Right renal pelvis (tissue), 4 donors: ENCODE measurements around the gene SFXN1. TPM values are rescaled to one million over a fixed set of nuclear protein-coding genes. Genes with fewer than 3 reads are reported as not detected.
"Not testable (repeated sequence)": the region's sequence is repeated elsewhere in the genome, so short reads cannot be mapped to it uniquely, and the experiment has no call there.

ENCODE experiments used
- DNase-seq, 4 donors: peaks; one replicate each; pipeline ENCODE4 v3.0.0-alpha.2; 2013; ENCODE audit warnings: low read depth in 4 of 4, low spot score in 3 of 4, missing footprints in 1 of 4
- polyA plus RNA-seq, 4 donors: library from polyadenylated mRNA; unstranded; fragments of 120-200 nt; gene quantifications; one replicate each; pipeline ENCODE4 v1.2.1, GENCODE V29; 2013; ENCODE audit not compliant: insufficient read length in 4 of 4

The SFXN1 gene
- polyA plus RNA-seq, 4 donors: 41.9 to 46.5 (median 45.2) TPM

DNA sequence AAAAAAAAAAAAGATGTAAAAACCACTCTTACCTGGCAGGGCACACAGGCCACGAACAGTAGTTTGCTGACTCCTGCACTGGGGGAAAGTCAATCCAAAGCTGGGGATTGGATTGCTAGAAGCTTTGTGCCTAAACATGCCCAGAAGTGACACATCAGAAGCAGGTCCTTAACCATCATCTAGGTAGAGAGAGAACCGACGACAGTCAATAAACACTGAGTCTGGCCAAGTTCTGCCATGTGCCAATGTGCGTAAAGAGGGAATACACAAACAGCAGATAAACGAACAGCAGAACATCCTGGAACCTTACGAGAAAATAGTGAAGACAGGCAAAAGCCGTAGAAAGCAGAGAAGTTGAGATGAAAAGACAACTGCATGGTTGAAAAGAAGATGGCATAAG is 14.9 kb downstream of the SFXN1 start:
- no peak for DNase-seq

DNA sequence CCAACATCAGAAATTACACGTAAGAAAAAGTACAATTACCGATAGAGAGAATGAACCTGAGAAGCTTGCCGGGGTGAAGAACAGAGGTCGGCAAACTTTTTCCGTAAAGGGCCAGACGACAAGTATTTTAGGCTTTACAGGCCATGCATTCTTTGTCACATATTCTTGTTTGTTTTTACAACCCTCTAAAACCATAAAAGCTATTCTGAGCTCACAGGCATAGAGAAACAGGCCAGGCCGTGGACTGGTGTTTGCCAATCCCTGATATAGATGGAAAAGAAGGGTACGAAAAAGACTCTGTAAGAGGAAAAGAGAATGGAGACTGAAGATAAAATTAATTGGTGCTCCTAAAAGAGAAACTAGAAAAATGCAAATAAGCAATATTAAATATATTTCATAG is 15.4 kb downstream of the SFXN1 start:
- no peak for DNase-seq

DNA sequence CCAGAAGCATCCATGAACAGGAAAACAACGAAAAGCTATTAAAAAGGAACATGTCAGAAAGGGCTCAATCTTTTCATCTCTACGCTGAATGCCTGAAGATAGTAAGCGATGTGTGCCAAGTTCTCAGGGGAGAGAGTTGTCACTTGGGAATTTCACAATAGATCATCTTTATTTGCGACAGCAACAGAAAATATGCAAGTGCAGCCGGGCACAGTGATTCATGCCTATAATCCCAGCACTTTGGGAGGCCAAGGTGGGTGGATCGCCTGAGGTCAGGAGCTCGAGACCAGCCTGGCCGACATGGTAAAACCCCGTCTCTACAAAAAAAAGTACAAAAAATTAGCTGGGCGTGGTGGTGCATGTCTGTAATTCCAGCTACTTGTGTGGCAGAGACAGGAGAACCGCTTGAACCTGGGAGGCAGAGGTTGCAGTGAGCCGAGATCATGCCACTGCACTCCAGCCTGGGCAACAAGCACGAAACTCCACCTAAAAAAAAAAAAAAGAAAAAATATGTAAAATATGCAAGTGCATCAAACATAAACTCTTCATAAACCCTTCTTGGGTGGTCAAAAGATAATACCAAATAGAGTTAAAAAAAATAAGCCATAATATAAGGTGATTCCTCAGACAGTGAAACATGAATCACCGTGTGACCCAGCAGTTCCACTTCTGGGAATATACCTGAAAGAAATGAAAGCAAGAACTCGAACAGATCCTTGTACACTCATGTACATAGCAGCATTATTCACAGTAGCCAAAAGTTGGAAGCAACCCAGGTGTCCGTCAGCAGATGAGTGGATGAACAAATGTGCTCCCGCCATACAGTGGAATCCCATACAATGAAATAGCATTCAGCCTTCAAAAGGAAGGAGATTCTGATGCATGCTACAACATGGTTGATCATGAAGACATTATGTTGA is 16.2 kb downstream of the SFXN1 start:
- no peak for DNase-seq

DNA sequence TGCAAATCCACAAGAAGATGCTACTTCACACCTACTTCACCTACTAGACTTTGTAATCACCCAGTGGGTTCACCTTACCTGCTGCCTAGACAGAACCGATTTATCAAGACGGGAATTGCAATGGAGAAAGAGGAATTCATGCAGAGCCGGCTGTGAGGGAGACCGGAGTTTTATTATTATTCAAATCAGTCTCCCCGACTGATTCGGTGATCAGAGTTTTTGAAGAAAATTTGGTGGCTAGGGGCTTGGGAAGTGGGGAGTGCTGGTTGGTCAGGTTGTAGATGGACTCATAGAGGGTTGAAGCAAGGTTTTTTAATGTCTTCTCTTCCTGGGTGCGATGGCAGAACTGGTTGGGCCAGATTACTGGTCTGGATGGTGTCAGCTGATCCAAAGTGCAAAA is 23.4 kb downstream of the SFXN1 start:
- DNase-seq: no peak

DNA sequence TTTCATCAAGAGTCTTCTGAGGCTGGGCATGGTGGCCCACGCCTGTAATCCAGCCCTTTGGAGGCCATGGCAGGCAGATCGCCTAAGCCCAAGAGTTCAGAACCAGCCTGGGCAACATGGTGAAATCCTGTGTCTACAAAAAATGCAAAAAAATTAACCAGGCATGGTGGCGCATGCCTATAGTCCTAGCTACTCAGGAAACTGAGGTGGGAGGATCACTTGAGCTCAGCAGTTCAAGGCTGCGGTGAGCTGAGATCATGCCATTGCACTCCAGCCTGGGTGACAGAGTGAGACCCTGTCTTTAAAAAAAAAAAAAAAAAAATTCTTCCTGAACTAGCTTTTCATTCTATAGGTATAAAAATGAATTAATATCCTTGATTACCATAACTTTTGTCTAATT is 29.3 kb downstream of the SFXN1 start:
- DNase-seq: not testable (repeated sequence)

DNA sequence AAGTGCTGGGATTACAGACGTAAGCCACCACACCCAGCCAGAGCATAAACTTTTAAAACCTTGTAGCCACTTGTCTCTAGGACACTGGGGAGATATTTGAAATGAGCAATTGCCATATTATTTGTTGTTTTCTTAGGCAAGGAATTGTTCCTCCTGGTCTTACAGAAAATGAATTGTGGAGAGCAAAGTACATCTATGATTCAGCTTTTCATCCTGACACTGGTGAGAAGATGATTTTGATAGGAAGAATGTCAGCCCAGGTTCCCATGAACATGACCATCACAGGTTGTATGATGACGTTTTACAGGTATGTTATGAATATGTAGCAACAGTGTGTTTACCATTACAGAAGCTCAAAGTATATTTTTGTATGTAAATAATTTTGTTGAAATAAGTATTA is 30.5 kb downstream of the SFXN1 start:
- DNase-seq: no peak

DNA sequence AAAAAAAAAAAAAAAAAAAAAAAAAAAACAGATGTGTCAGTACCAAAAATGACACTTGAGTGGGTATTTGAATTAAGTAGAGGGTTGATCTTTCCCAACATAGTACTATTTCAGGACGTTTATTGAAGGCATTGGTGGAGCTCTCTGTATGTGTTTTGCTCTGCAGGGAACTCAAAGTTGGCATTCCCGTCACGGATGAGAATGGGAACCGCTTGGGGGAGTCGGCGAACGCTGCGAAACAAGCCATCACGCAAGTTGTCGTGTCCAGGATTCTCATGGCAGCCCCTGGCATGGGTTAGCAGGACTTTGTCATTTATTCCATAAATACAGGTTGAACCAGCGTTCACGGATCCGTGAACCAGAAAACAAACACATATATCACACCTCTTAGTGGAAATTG is 34.9 kb downstream of the SFXN1 start:
- DNase-seq: no peak

DNA sequence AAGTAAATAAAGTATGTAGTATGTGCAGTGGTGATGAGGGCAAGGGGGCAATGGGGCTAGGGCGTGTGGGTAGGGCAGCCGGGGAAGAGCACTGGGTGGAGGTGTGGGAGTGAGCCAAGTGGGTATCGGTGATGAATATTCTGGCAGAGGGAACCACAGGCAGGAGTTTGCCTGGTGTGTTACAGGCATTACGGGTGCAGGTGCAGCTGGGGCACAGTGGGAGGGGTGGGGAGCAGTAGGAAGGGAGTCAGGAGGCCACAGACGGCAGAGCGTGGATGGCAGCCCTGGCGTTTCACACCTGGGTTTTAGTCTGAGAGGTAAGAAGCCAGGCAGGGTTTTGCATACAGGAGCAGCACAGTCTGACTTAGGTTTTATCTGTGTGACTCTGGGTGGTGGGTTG is 35.4 kb downstream of the SFXN1 start:
- DNase-seq: no peak

DNA sequence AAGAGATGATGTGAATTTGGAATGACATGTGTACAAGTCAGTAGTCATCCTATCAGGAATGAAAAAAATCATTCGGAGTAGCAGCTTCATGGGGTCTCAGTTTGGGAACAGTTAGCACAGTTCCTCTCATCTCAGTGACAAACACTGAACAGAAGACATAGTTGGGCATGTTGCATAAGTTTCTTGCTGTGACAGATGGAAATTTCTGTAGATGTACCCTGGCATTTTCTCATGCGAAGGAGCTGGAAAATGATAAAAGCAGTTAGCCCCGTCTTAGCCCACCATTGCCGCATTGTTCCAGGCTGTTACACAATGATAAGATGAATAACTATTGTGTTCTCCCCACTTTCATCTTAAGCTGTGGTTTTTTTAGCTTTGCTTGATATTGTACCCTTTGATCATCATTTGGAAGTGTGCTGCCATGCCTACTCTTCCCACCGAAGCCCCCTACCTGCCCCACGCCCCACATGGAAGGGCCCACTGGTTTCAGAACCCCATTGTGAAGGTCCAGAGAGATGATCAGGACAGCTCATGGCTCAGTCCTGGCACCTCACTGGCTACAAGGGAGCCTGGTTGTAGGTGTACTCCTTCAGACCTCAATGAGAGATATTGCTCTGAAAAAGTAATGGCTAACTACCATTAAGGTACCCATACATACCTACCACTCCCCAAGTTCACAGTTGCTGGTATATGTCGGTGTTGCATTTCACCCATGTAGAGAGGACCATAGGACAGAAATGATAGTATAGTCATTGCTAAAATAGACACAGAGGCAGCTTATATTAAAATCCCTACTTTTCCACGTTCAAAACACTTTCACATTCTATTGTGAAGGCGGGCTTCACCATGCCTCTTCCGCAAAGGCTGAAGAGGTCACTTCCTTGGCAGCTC is 38.8 kb downstream of the SFXN1 start:
- no peak for DNase-seq

DNA sequence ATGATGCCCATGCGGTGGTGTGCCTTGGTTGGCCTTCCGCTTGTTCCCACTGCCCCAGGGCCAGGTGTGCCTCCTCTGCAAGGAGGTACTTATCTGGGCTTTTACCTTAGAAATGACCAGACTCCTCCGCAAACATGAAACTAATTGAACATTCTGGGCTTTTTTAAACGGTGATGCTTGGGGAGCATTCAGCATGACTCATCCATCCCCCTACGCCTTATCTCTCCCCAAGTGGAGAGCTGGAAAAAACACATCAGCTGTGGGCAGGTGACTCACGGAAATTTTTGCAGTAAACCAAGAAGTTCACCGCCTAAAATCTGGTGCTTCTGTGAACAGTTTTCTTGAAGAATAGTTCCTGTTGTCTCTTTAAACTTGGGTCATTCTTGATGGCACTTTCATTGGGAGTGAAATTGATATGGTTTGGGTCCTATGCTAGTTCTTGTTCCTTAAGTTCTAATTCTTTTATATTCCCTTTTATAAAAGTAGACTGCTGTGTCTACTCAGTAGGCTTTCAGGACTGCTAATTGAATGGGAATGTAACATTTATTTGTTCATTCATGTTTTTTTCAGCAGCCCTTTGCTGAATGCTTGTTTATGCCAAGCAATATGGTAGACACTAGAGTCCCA is 39.6 kb downstream of the SFXN1 start:
- no peak for DNase-seq

DNA sequence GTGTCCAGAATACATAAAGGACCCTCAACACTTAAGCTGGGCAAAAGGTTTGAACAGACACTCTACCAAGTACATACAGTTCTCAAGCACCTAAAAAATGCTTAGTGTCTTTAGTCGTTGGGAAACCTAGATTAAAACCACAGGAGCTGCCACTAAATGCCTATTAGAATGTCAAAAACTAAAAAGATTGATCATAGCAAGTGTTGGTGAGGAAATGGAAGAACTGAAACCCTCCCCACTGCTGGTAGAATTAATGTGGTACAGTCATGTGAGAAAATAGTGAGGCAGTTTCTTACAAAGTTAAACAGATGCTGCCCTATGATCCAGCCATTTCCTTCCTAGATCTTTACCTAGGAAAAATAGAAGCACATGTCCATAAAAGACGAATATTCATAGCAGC is 40.6 kb downstream of the SFXN1 start:
- DNase-seq: no peak

DNA sequence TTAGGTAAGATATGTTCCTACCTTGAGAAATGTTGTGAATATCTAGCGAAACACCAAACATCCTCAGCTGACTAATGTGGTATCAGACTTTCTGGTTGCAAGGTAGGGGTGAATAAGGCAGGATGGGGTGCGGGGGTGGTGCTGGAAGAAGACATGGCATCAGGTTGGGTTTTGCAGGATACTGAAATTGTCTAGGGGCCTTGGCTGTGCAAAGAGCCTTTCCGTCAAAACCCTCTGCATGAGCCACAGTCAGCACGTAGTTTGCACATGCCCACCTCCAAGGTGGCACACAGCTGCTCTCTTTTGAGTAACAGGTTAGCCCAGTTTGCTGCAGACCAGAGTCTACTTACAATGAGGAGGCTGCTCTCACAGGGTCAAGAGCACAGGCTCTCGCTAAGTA is 42.0 kb downstream of the SFXN1 start:
- DNase-seq: no peak

DNA sequence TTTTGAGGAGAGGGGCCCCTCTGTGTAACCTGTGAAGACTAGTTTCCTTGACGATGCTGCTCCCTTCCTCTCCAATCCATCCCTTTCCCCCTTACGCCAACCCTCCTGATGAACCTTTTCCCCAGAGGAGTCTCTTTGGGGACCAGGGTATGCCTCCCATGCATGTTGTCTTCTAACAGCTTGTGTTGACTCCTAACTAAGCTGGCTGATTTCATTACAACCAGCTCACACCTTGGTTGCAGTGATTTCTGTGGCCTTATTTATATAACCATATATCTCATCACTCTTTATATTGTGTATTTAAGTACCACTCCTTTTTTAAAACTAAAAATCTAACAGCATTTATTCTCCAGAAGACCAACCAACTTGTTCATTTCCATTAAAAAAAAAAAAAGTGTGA is 42.5 kb downstream of the SFXN1 start:
- no peak for DNase-seq

DNA sequence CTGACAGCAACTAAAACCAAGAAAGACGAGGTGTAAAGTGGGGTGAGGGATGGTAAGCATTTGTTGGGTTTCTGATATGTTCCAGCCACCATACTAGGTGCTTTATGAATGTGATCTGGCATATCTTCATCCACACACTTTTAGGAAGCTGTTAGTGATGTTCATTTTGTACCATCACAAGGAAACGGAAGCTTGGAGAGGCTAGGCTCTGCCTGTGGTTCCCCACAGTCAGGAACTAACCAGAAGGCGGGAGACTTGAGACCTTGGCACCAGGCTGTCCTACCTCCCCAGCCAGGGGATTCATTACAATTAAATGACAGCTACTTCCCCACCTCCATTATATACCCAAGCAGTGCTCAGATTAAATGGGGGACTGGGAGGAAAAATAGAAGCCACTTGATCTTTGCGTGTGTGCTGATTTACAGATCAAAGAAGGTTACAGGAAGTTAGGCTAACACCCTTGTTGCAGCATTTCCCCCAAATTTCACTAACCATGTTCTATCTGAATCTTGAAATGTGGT is 43.0 kb downstream of the SFXN1 start:
- no peak for DNase-seq

DNA sequence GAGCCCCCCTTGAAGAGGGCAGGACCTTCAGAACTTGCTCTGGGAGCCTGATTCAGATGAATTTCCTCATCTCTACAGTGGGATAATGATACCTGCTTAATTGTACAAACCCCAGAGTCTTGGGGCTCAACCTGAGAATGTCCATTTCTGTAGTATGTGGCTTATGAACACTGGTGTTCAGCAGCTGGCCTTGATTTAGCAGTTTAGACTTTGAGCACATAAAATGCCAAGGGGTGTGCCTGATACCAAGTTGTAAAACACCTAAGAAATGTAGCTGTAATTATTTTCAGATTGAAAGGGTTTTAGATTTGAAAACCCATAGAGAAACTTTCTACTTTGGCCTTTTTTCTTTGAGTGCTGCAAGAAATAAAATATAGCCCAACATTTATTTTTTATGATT is 44.9 kb downstream of the SFXN1 start:
- DNase-seq: no peak

DNA sequence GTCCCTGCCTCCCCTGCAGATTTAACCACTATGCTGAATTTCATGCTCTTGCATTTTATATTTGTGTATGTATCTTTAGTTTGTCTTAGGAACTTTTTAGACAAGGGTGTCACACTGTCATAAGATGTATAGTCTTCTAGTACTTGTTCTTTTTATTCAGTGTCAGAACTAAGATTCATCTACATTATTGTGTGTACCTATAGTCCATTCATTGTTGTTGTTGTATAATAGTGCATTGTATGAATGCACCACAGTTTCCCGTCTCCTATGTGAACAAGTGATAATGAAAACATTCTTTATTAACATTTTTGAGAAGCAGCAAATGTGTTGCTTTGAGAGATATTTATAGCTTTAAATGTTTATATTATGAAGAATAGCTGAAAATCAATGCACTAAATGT is 45.9 kb downstream of the SFXN1 start:
- no peak for DNase-seq

DNA sequence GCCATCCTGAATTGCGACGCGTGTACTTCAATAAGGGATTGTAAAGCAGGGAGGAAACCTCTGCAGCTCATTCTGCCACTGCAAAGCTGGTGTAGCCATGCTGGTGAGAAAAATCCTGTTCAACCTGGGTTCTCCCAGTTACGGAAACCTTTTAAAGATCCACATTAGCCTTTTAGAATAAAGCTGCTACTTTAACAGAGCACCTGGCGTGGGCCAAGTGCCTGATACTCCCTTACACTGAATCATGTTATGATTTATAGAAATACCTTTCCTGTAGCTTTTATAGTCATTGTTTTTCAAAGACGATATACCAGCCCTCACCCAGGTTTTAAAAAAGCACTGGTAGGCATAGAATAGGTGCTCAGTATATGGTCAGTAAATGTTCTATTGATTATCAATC is 48.3 kb downstream of the SFXN1 start:
- DNase-seq: no peak

DNA sequence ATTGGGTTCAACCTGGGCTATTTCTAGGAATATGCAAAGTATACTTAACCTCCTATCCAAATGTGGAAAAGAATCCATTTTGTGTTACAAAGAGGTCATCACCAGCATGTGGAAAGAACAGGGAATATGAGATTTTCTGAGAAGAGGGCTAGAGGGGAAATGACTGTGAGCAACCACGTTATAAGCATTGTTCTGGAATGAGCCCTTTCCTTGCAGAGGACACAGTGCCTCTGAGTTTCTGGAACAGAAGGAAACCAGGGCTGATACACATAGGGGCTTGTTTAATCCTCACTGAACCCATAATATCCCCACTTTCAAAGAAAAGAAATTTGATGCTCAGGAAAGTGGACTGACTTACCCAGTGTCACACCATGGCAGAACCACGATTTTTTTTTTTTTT is 53.0 kb downstream of the SFXN1 start:
- DNase-seq: no peak

DNA sequence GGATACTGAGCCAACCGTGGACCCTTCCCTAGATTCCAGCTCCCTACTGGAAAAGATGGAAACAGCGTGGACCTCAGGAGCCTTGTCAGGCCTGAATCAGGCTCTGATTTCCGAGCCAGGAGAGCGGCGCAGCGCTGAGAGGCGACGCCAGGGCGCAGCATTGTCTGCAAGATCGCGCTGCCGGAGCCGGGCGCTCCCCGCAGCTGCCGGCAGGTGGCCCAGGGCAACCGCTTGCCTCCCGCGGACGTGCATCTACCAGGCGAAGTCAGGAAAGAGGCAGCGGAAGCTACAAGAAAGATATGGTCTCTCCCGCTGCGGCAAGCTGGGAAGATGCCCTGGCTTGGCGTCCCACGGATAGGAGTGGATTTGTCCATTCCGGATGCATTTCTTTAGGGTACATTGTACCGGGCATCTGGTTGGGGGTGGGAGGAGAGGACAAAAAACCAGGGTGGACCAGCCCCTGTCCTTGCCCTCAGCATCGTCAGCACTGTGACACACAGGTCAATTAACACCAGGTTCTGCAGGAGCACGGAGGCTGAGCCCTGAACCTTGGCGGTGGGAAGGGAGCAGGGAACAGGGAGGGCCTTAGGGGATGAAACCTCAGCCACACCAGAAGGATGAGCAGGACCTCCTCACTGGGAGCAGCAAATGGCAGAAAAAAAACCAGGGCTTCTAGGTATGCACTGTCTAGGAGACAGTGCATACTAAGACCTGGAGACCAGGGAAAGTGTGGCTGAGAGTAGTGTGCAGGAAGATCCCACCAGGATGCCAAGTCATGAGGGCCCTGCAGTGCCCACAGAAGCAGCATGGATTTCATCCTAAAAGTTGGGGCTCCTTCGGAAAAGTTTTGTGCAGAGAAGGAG is 55.9 kb downstream of the SFXN1 start:
- DNase-seq: peak; percentile 40 to 63 (median 52)

DNA sequence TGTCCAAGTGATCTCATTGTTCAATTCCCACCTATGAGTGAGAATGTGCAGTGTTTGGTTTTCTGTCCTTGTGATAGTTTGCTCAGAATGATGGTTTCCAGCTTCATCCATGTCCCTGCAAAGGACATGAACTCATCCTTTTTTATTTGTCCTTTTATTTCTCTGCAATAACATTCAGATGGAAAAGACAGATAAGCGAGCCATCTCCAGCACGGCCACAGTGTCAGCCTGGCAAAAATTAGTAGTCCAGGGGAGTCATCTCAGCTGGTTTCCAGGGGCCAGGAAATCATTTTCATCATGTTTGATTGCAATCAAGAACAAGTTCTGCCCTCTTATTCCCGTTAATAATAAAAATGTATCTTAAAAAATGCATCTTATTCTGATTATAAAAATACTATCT is 57.0 kb downstream of the SFXN1 start:
- not testable (repeated sequence) for DNase-seq
